GM13976 (cell line): ENCODE measurements around the gene GATA5.

ENCODE experiments used
- DNase-seq: peaks from one replicate; pipeline ENCODE4 v3.0.0; 2012; ENCODE audit warnings: low spot score
- in situ Hi-C: fragments of 300-500 bp; cut with MboI; formaldehyde crosslinking; loops from one replicate; pipeline ENCODE4 v1.12.0; 2022; ENCODE audit warnings: low sequenced_read_pairs, mixed read lengths, inconsistent platforms; ENCODE audit not compliant: unreplicated experiment
- TF ChIP-seq, protein P1 (sequence below): IDR thresholded peaks from 2 replicates; pipeline ENCODE4 v1.5.1; 2012; ENCODE audit warnings: borderline replicate concordance, mild to moderate bottlenecking; ENCODE audit not compliant: insufficient read depth; ENCODE audit errors: extremely low read depth, missing control alignments, control extremely low read depth

The GATA5 gene

DNA sequence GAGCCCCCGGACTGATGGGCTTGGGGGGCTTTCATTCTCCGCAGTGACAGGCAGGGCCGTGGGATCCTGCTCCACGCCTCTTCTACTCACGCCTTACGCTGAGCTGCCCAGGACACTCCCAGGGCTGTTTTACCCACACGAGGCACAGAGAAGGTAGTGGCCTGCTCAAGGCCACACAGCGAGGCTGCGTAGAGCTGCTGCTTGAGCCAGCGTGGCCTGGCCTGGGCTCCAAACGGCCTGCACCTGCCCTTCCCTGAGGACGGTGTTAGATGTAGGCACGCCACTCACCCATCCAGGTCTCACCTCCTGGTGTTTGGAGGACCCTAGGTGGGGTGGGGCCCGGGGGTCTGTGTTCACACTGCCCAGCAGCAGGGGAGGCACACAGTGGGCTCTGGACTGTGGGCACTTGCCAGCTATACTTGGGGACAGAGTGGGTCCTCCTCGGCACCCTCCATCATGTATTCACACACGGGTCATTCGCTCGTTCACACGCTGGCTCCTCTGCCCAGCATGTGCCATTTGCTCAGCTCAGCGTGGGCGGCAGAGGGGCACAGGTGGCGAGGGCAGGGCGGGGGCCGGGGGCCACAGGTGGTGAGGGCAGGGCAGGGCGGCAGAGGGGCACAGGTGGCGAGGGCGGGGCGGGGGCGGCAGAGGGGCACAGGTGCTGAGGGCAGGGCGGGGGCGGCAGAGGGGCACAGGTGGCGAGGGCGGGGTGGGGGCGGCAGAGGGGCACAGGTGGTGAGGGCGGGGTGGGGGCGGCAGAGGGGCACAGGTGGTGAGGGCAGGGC, 30.0 kb downstream of the GATA5 start:
- TF ChIP-seq, protein P1, sequence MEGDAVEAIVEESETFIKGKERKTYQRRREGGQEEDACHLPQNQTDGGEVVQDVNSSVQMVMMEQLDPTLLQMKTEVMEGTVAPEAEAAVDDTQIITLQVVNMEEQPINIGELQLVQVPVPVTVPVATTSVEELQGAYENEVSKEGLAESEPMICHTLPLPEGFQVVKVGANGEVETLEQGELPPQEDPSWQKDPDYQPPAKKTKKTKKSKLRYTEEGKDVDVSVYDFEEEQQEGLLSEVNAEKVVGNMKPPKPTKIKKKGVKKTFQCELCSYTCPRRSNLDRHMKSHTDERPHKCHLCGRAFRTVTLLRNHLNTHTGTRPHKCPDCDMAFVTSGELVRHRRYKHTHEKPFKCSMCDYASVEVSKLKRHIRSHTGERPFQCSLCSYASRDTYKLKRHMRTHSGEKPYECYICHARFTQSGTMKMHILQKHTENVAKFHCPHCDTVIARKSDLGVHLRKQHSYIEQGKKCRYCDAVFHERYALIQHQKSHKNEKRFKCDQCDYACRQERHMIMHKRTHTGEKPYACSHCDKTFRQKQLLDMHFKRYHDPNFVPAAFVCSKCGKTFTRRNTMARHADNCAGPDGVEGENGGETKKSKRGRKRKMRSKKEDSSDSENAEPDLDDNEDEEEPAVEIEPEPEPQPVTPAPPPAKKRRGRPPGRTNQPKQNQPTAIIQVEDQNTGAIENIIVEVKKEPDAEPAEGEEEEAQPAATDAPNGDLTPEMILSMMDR, result no peak
- in situ Hi-C loops, result no loop called here
- no peak for DNase-seq

DNA sequence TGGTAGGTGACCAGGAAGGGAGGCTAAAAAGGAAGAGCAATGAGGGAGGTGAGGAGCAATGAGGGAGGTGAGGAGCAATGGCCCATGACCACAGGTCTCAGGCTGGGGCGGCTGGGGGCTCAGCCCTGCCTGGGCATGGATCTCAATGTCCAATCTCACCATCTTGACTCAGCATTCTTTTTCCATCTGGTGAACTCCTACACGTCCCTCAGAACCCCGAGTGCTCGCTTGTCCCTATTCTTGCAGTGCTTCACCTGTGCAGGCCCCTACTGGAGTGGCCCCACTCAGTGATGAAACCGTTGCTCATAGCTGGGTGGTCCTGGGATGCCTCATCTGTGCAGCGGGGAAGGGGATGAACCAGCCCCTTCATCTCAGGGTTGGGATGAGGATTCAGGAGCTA, 31.5 kb downstream of the GATA5 start:
- no peak for DNase-seq
- TF ChIP-seq, protein P1, result no peak
- in situ Hi-C loops, result no loop called here

DNA sequence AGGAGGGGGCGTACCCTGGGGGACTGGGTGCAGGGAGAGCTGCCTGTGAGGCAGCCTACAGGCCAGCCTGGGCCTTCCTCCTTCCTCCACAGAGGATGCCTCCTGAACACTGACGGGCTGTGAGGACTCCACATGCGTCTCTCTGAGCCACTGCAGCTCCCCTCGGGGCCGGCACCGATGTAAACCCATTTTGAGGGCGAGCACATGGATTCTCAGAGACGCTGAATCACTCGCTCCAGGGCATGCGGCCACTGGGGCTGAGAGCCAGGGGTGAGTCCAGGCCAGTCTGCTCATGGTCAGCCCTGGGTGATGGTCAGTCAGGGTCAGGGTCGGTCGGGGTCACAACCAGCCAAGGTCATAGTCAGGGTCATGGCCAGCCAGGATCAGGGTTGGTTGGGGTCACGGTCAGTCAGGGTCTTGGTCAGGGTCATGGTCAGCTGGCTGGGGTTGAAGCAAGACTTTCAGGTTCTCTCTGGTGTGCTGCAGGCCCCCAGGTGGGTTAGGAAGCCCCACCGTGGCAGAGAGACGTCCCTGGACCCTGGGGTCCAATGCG, 33.7 kb downstream of the GATA5 start:
- in situ Hi-C loops, result no loop called here
- TF ChIP-seq, protein P1, result no peak
- no peak for DNase-seq

DNA sequence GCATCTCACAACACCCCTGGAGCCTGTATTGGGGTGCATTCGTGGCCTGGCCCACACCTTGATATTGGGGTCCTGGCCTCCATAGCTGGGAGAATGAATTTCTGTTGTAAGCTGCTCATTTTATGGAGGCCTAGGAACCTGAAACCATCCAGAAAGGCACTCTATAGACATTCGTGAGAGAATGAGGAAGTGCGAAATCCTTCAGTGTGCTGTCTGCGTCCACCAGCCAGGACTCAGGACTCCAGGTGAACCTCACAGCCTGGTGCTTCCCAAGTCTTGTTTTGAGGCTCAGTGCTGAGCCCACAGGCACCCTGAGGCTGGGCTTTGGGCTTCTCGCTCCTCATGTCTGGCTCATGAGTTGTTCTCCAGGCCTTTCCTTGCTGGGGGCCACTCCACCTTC, 36.6 kb downstream of the GATA5 start:
- TF ChIP-seq, protein P1, result no peak
- DNase-seq, result no peak
- in situ Hi-C loops, result no loop called here

DNA sequence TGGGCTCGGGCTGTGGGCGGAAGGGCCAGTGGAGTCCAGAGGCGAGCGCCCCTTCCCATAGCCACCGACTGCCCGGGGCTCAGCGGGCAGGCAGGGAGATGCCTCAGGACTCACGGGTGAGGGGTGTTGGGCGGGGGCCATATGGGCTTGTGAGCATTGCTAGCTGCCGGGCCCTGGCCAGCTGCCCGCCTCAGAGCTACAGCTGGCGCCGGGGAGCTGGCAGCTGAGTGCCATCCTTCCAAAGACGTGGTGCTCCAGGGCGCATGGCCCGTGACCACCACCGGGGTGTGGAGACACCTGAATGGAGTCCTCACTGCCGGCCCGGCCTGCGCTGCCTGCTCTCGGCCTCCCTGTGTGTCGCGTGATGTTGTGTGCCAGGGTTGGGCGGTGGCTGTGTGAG, 37.9 kb downstream of the GATA5 start:
- in situ Hi-C loops, result no loop called here
- DNase-seq, result no peak
- TF ChIP-seq, protein P1, result no peak

DNA sequence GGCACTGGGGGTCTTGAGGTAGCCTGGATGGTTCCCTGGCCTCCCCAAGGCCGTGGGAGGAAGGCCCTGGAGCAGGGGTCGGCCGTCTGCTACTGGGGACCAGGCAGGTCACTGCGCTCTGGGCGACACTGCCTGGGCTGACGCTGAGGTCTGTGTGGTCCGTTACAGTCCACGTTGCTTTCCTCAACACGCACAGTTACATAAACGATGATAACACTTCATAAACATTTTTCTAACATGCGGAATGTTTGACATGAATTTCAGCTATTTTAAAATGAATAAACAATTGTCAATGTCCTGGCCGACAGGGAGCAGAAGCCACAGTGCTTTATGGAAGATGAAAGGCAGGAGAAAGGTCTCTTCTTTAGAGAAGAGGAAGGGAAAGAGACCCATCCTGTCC, 38.3 kb downstream of the GATA5 start:
- TF ChIP-seq, protein P1, result no peak
- no peak for DNase-seq
- in situ Hi-C loops, result no loop called here
